Loucy (cell line): ENCODE data around the gene TENT4A.

Experiments used
- H2AFZ ChIP-seq: fragments of 200-600 bp; sonication (generic); 2 replicates; pipeline ENCODE4 v1.6.0; 2016; ENCODE audit warnings: antibody characterized with exemption, mild to moderate bottlenecking, low read length, moderate library complexity
- H3F3A ChIP-seq: fragments of 200-600 bp; 2 replicates; pipeline ENCODE4 v1.6.0; 2016; ENCODE audit warnings: antibody characterized with exemption, low read depth, mild to moderate bottlenecking
- H3K27me3 ChIP-seq: fragments of 200-600 bp; sonication (generic); 2 replicates; pipeline ENCODE4 v1.6.1; 2014; ENCODE audit warnings: low read length, mild to moderate bottlenecking; ENCODE audit not compliant: insufficient read depth, poor library complexity, severe bottlenecking
- H3K36me3 ChIP-seq: fragments of 200-600 bp; sonication (generic); 2 replicates; pipeline ENCODE4 v1.6.1; 2016; ENCODE audit warnings: low read length; ENCODE audit not compliant: insufficient read depth
- H3K4me1 ChIP-seq: fragments of 200-600 bp; sonication (generic); 2 replicates; pipeline ENCODE4 v1.5.1; 2014; ENCODE audit warnings: low read length, mild to moderate bottlenecking; ENCODE audit not compliant: insufficient read depth, poor library complexity, severe bottlenecking
- H3K4me2 ChIP-seq: fragments of 200-600 bp; sonication (generic); 2 replicates; pipeline ENCODE4 v1.6.0; 2014; ENCODE audit warnings: antibody characterized with exemption, low read length, low read depth, mild to moderate bottlenecking; ENCODE audit not compliant: poor library complexity, severe bottlenecking
- H3K4me3 ChIP-seq: fragments of 200-600 bp; sonication (generic); 2 replicates; pipeline ENCODE4 v1.5.1; 2014; ENCODE audit warnings: low read length, mild to moderate bottlenecking, mixed read lengths; ENCODE audit not compliant: poor library complexity, severe bottlenecking
- H3K79me2 ChIP-seq: fragments of 200-600 bp; sonication (generic); 2 replicates; pipeline ENCODE4 v1.6.1; 2014; ENCODE audit warnings: low read length; ENCODE audit not compliant: insufficient read depth
- H3K9ac ChIP-seq: fragments of 200-600 bp; sonication (generic); 2 replicates; pipeline ENCODE4 v1.6.0; 2014; ENCODE audit warnings: mild to moderate bottlenecking, low read depth, low read length, moderate library complexity; ENCODE audit not compliant: poor library complexity, severe bottlenecking
- H3K9me2 ChIP-seq: fragments of 200-600 bp; sonication (generic); replicated peaks from 2 replicates; pipeline ENCODE4 v1.6.1; 2016; ENCODE audit warnings: low read depth, low read length, mixed read lengths
- H3K9me3 ChIP-seq: fragments of 200-600 bp; sonication (generic); 2 replicates; pipeline ENCODE4 v1.6.1; 2014; ENCODE audit warnings: mild to moderate bottlenecking, antibody characterized with exemption, low read length, low read depth; ENCODE audit not compliant: insufficient read depth
- H4K20me1 ChIP-seq: fragments of 200-600 bp; sonication (generic); 2 replicates; pipeline ENCODE4 v1.6.0; 2014; ENCODE audit warnings: antibody characterized with exemption, low read length, mild to moderate bottlenecking; ENCODE audit not compliant: insufficient read depth, poor library complexity, severe bottlenecking
- CTCF ChIP-seq: fragments of 200-600 bp; sonication (generic); conservative IDR thresholded peaks from 2 replicates; pipeline ENCODE4 v1.5.1; 2014; ENCODE audit warnings: mild to moderate bottlenecking, antibody characterized with exemption, low read length
- EZH2phosphoT487 ChIP-seq: fragments of 200-600 bp; IDR thresholded peaks from 2 replicates; pipeline ENCODE4 v1.6.1; 2018; ENCODE audit warnings: antibody characterized with exemption, mild to moderate bottlenecking, moderate library complexity, borderline replicate concordance

Gene TENT4A

GRCh38 chr5:6729386-6730310, 16.4 kb downstream of the TENT4A start:
- peaks cover 7% of the 10 kb centered on the region; the same call in 1 of the 2 replicates for H3F3A ChIP-seq
- H3K4me1 ChIP-seq: peaks cover 45% of the 10 kb centered on the region
- H3K9me3 ChIP-seq: no peaks in the 10 kb centered on the region
- peaks cover 100% of the 10 kb centered on the region for H3K79me2 ChIP-seq
- peak overlapping the region; percentile 43 for H3K4me3 ChIP-seq
- TF ChIP-seq EZH2phosphoT487 (no peak), CTCF (no peak)
- peak overlapping the region; percentile 10 for H3K9ac ChIP-seq
- H3K27me3 ChIP-seq: no peaks in the 10 kb centered on the region
- H2AFZ ChIP-seq: no peak overlapping the region
- peak overlapping the region; percentile 67 for H3K4me2 ChIP-seq
- H4K20me1 ChIP-seq: peaks cover 82% of the 10 kb centered on the region
- H3K36me3 ChIP-seq: peaks cover 48% of the 10 kb centered on the region; the same call in 1 of the 2 replicates
- no peaks in the 10 kb centered on the region for H3K9me2 ChIP-seq

DNA sequence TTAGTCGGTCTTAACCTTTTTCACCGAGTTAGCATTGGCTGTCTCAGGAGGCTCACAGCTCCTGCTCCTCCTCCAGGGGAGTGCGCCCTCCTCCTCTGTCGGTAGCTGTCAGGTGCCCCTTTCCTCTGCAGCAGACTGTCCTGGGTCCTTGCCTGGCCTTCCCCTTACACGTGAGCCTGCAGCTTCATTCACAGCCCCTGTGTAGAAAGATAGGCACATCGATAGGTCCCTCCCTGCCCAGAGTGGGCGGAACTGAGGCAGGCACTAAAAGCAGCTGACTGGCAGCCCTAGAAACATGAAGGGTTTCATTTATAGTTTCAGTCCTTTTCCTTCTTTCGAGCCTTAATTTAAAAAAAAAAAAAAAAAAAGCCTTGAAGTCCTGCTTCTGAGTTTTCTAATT, 17.2 kb downstream of the TENT4A start:
- H3K4me1 ChIP-seq: peaks cover 45% of the 10 kb centered on the region
- peaks cover 100% of the 10 kb centered on the region for H3K79me2 ChIP-seq

DNA sequence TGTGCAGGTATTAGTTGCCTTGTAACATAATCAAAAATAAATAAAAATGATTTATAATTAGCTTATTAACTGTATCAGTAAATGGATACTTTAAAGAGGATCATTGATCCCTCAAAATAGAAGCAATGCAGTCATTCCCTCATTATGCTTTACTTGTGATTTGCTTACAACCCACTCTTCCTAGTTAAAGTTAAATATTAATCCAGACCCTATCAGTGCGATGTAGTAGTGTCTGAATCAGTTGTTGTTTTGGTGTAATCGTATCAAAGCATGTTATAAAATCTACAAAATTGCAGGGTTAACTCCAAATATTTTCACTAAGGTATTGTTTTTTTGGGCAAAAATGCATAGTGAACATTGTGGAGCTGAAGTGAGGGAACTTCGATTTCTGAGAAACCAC, 17.6 kb downstream of the TENT4A start:
- TF ChIP-seq CTCF (no peak), EZH2phosphoT487 (no peak)
- Histone ChIP-seq H3K79me2 (peaks cover 100% of the 10 kb centered on the region), H3K4me1 (peaks cover 45% of the 10 kb centered on the region), H3K27me3 (no peaks in the 10 kb centered on the region), H3K9me3 (no peaks in the 10 kb centered on the region), H3K4me2 (no peak overlapping the region), H4K20me1 (peaks cover 85% of the 10 kb centered on the region), H3K9me2 (no peaks in the 10 kb centered on the region), H2AFZ (no peak overlapping the region), H3F3A (peaks cover 7% of the 10 kb centered on the region; the same call in 1 of the 2 replicates), H3K36me3 (peaks cover 46% of the 10 kb centered on the region; the same call in 1 of the 2 replicates), H3K9ac (no peak overlapping the region), H3K4me3 (no peak overlapping the region)

More for the DNA sequence above, 17.2 kb downstream of the TENT4A start:
- Histone ChIP-seq H3K9me2 (no peaks in the 10 kb centered on the region), H3K4me2 (peak overlapping the region; percentile 67), H3K36me3 (peaks cover 49% of the 10 kb centered on the region; the same call in 1 of the 2 replicates), H3K9me3 (no peaks in the 10 kb centered on the region), H3K27me3 (no peaks in the 10 kb centered on the region), H3K4me3 (peak overlapping the region; percentile 43), H4K20me1 (peaks cover 86% of the 10 kb centered on the region), H2AFZ (no peak overlapping the region), H3K9ac (no peak overlapping the region), H3F3A (peaks cover 7% of the 10 kb centered on the region; the same call in 1 of the 2 replicates)
- TF ChIP-seq EZH2phosphoT487: no peak
- no peak for TF ChIP-seq CTCF
